CD14-positive monocyte (primary cell): ENCODE data around the gene KIF21B. TPM values are rescaled to one million over a fixed set of nuclear protein-coding genes. Genes with fewer than 3 reads are reported as not detected.
A peak's percentile ranks its signal among the peaks of the same experiment; 100 is the strongest.

Experiments used
- DNase-seq, 3 donors: peaks; one replicate each; pipeline ENCODE4 v3.0.0-alpha.2; 2011 to 2022
- H2AFZ ChIP-seq: 2 replicates; pipeline ENCODE4 v1.6.0; 2012; ENCODE audit warnings: mild to moderate bottlenecking, low read depth, low read length, inconsistent platforms; ENCODE audit not compliant: insufficient read depth, poor library complexity, severe bottlenecking
- H3K27ac ChIP-seq, 2 donors: 1 replicate in 1 of 2; 2 replicates in 1 of 2; pipeline ENCODE4 v1.5.1; 2012 to 2013; ENCODE audit warnings: low read length in 2 of 2, control low read depth in 1 of 2, inconsistent platforms in 1 of 2, low read depth in 1 of 2, mild to moderate bottlenecking in 1 of 2
- H3K27me3 ChIP-seq, 2 donors: one replicate each; pipeline versions ENCODE4 v1.6.0 to v1.6.1; 2011 to 2013; ENCODE audit warnings: low read length in 2 of 2; ENCODE audit not compliant: control insufficient read depth in 2 of 2, insufficient read depth in 2 of 2
- H3K36me3 ChIP-seq, 2 donors: replicated peaks in 1 of 2; 1 replicate in 1 of 2; 2 replicates in 1 of 2; pipeline versions ENCODE4 v1.5.1 to v1.6.1; 2012 to 2013; ENCODE audit warnings: low read length in 2 of 2, control low read depth in 1 of 2, inconsistent platforms in 1 of 2, mild to moderate bottlenecking in 1 of 2; ENCODE audit not compliant: insufficient read depth in 2 of 2, control insufficient read depth in 1 of 2
- H3K4me1 ChIP-seq, 2 donors: 1 replicate in 1 of 2; 2 replicates in 1 of 2; pipeline versions ENCODE4 v1.5.1 to v1.6.1; 2012 to 2013; ENCODE audit warnings: low read length in 2 of 2, control low read depth in 1 of 2, inconsistent platforms in 1 of 2, mild to moderate bottlenecking in 1 of 2, moderate library complexity in 1 of 2; ENCODE audit not compliant: insufficient read depth in 2 of 2, control insufficient read depth in 1 of 2
- H3K4me2 ChIP-seq: replicated peaks from 2 replicates; pipeline ENCODE3; 2012; ENCODE audit warnings: low read length, moderate library complexity, mild to moderate bottlenecking; ENCODE audit not compliant: poor library complexity, severe bottlenecking; ENCODE audit errors: extremely low read depth
- H3K4me3 ChIP-seq, 3 experiments: fragments of 200-600 bp in 1 of 3; sonication (generic) in 1 of 3; replicated peaks in 1 of 3; 1 replicate in 2 of 3; 2 replicates in 1 of 3; pipeline ENCODE4 v1.5.1; 2011 to 2013; ENCODE audit warnings: low read length in 3 of 3, mild to moderate bottlenecking in 3 of 3, control low read depth in 2 of 3, low read depth in 2 of 3, inconsistent platforms in 1 of 3, moderate library complexity in 1 of 3
- H3K79me2 ChIP-seq: 2 replicates; pipeline ENCODE4 v1.6.0; 2012; ENCODE audit warnings: mild to moderate bottlenecking, control low read depth, inconsistent platforms, low read length, moderate library complexity; ENCODE audit not compliant: insufficient read depth
- H3K9ac ChIP-seq: 2 replicates; pipeline ENCODE4 v1.6.0; 2017; ENCODE audit warnings: low read length, mild to moderate bottlenecking; ENCODE audit not compliant: insufficient read depth, poor library complexity, severe bottlenecking
- H3K9me3 ChIP-seq, 2 donors: replicated peaks in 1 of 2; 1 replicate in 1 of 2; 2 replicates in 1 of 2; pipeline versions ENCODE4 v1.5.1 to v1.6.1; 2012 to 2013; ENCODE audit warnings: low read length in 2 of 2, control low read depth in 1 of 2; ENCODE audit not compliant: control insufficient read depth in 1 of 2, insufficient read depth in 1 of 2
- H4K20me1 ChIP-seq: 2 replicates; pipeline ENCODE4 v1.6.0; 2012; ENCODE audit warnings: mild to moderate bottlenecking, low read length, control low read depth, moderate library complexity; ENCODE audit not compliant: insufficient read depth
- H3K27ac Mint-ChIP-seq, 7 donors: one replicate each; pipeline ENCODE4 v1.8.0; 2020; ENCODE audit warnings: mild to moderate bottlenecking in 7 of 7, mixed read lengths in 7 of 7, moderate library complexity in 6 of 7, inconsistent platforms in 2 of 7
- H3K27me3 Mint-ChIP-seq, 3 donors: one replicate each; pipeline ENCODE4 v1.8.0; 2021 to 2022; ENCODE audit warnings: low read depth in 3 of 3, mild to moderate bottlenecking in 3 of 3, mixed read lengths in 3 of 3, moderate library complexity in 3 of 3, inconsistent platforms in 1 of 3
- H3K36me3 Mint-ChIP-seq, 2 donors: one replicate each; pipeline ENCODE4 v1.8.0; 2020; ENCODE audit warnings: mixed read lengths in 2 of 2, inconsistent platforms in 1 of 2, mild to moderate bottlenecking in 1 of 2
- H3K4me1 Mint-ChIP-seq: one replicate; pipeline ENCODE4 v1.8.0; 2020; ENCODE audit warnings: mild to moderate bottlenecking, mixed read lengths
- H3K4me3 Mint-ChIP-seq, 2 donors: one replicate each; pipeline ENCODE4 v1.8.0; 2020; ENCODE audit warnings: mild to moderate bottlenecking in 2 of 2, mixed read lengths in 2 of 2, moderate library complexity in 1 of 2
- H3K9me3 Mint-ChIP-seq, 7 donors: one replicate each; pipeline ENCODE4 v1.8.0; 2020 to 2022; ENCODE audit warnings: mixed read lengths in 7 of 7, mild to moderate bottlenecking in 6 of 7, moderate library complexity in 6 of 7, inconsistent platforms in 2 of 7
- CTCF ChIP-seq: fragments of 200-600 bp; IDR thresholded peaks from one replicate; pipeline ENCODE4 v1.8.0; 2022; ENCODE audit warnings: antibody characterized with exemption, mild to moderate bottlenecking
- WGBS: methylation state at CpG from one replicate; pipeline ENCODE4 v1.1.5; 2013; ENCODE audit warnings: missing lambda C conversion rate; ENCODE audit not compliant: insufficient coverage; 5-methylcytosine and 5-hydroxymethylcytosine counted together
- intact Hi-C, 2 donors: fragments of 100-400 bp; cut with micrococcal nuclease; formaldehyde crosslinking; loops; one replicate each; pipeline versions ENCODE4 v1.15.0 to v1.15.1; 2023
- polyA plus RNA-seq, 3 donors: library from polyadenylated mRNA; depleted of rRNA in 1 of 3; unstranded in 2 of 3; stranded (reverse) in 1 of 3; fragments of 300-500 nt in 2 of 3; fragments of >200 nt in 1 of 3; fragmentation: Illumina TruSeq in 2 of 3; gene quantifications; 1 replicate in 2 of 3; 2 replicates in 1 of 3; pipeline ENCODE4 v1.2.3, GENCODE V29; 2012 to 2021

Gene KIF21B
- polyA plus RNA-seq, 3 donors = 0.18 to 9.8 (median 0.30) TPM

DNA sequence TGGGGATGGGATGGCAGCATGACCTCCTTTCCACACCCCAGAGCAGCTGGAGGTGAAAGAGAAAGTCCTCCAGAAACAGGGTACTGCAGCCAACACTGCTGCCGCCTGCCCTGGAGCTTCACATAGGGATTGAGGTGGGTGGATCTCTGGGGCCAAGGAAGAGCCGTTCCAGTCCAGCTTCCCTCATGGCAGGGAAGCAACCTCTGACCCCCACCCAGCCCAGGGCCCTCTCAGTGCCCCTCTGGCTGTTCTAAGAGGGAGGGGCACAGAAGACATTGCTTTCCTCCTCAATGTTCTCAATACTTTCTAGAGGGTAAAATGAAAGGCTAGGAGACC is 5.7 kb downstream of the KIF21B start:
- Histone ChIP-seq H3K79me2 (peaks cover 70% of the 10 kb centered on the region), H3K36me3 (no peaks in the 10 kb centered on the region), H3K9ac (no peak overlapping the region), H4K20me1 (peaks cover 95% of the 10 kb centered on the region), H3K4me2 (no peak overlapping the region), H3K27me3 (no peaks in the 10 kb centered on the region), H3K4me3 (no peak overlapping the region), H2AFZ (no peak overlapping the region), H3K9me3 (no peaks in the 10 kb centered on the region), H3K4me1 (peaks cover 100% of the 10 kb centered on the region in 2 donors), H3K27ac (no peak overlapping the region)
- no peak overlapping the region for H3K27ac Mint-ChIP-seq
- no peak for DNase-seq
- H3K9me3 Mint-ChIP-seq = peaks cover 0 to 2% (median 0%) of the 10 kb centered on the region in 7 donors
- no peak overlapping the region for H3K4me3 Mint-ChIP-seq
- H3K4me1 Mint-ChIP-seq = peaks cover 96% of the 10 kb centered on the region
- intact Hi-C loops = no loop called here
- H3K36me3 Mint-ChIP-seq = peaks cover 0 to 2% of the 10 kb centered on the region in 2 donors
- H3K27me3 Mint-ChIP-seq = peaks cover 0 to 14% (median 2%) of the 10 kb centered on the region in 3 donors
- WGBS = 80% methylated on average over 1 of the region's 2 CpGs
- TF ChIP-seq CTCF = no peak

DNA sequence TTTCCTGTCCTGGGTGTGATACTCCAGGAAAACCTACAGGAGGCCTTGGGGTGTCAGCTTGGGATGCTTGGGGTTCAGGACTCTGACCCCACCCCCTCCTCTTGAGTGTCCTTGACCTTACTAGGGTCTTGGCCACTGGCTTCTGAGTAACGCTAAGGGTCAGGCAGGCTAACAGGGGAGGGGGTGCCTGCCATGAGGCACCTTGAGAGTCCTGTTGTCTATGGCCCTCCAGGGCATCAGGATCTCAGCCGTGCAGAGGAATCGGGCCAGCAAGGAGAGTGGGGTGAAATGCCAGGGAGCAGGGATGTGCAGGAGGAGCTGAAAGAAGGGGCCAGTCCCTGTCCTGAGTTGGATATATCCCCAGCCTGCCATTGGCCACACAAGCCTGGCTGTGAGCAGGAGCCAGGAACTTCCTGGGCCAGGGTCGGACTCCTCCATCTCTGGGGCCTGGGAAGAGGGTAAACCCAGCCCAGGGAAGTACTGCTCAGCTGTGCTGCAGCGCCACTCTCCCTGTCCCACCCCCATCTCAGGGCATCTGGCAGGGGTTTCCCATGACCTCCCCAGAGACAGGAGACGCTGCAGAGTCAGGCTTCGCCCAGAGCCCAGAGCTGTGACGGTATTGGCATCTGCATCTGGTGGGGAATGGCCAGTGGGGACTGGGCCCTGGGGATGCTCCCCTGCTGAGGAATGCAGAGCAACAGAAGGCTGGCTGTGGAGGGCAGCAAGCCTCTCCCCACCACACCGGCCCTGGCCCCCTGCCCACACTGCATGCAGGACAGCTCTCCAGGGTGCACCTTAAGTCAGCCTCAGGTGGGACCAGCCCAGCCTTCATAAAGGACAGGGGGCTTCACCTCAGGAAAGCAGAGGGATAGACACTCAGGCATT is 6.3 kb downstream of the KIF21B start:
- intact Hi-C loops = no loop called here
- H3K4me3 ChIP-seq = no peak overlapping the region
- Mint-ChIP-seq H3K36me3 (peaks cover 0 to 2% of the 10 kb centered on the region in 2 donors), H3K4me1 (peaks cover 96% of the 10 kb centered on the region), H3K4me3 (no peak overlapping the region), H3K9me3 (peaks cover 0 to 2% (median 0%) of the 10 kb centered on the region in 7 donors), H3K27ac (peak overlapping the region in 2 of 7 donors; percentile 15 to 65), H3K27me3 (peaks cover 0 to 15% (median 2%) of the 10 kb centered on the region in 3 donors)
- H3K79me2 ChIP-seq = peaks cover 70% of the 10 kb centered on the region
- no peak overlapping the region for H3K27ac ChIP-seq
- H4K20me1 ChIP-seq = peaks cover 95% of the 10 kb centered on the region
- TF ChIP-seq CTCF = no peak
- no peaks in the 10 kb centered on the region for H3K36me3 ChIP-seq
- H3K27me3 ChIP-seq = no peaks in the 10 kb centered on the region
- H3K4me2 ChIP-seq = no peak overlapping the region
- H3K9me3 ChIP-seq = no peaks in the 10 kb centered on the region
- H2AFZ ChIP-seq = no peak overlapping the region
- 94% methylated on average over 5 of the region's 9 CpGs for WGBS
- no peak overlapping the region for H3K9ac ChIP-seq
- H3K4me1 ChIP-seq = peaks cover 100% of the 10 kb centered on the region in 2 donors
- DNase-seq = no peak
